ENCODE measurements around the gene SLCO1B1.

GRCh38 chr12:21190016-21190415, 59.0 kb downstream of the SLCO1B1 start:
- TF ChIP-seq EZH2 (IDR thresholded peaks at IDR 0.05; ENCODE audit: borderline replicate concordance, low read length) (no peak), CTCF (conservative IDR thresholded peaks at IDR 0.05 in 1 of 2, IDR thresholded peaks at IDR 0.05 in 1 of 2; ENCODE audit: extremely low read depth in 1 of 2, insufficient read depth in 1 of 2, low read depth in 1 of 2, low read length in 2 of 2) (no peak)
